Stimulated activated CD8-positive, alpha-beta memory T cell treated with anti-CD3 and anti-CD28 coated beads, Interleukin-15, amount 100 ng/mL, for 1 hour (primary cell): ENCODE data around the gene TBXA2R.
"Not testable (repeated sequence)": the region's sequence is repeated elsewhere in the genome, so short reads cannot be mapped to it uniquely, and the experiment has no call there.

Experiments used
- DNase-seq: peaks from one replicate; pipeline ENCODE4 v3.0.0-alpha.2; 2020; ENCODE audit warnings: low read depth

TBXA2R gene

GRCh38 chr19:3605361-3605760, 1.3 kb downstream of the TBXA2R start:
- DNase-seq, result no peak

GRCh38 chr19:3604987-3605343, 1.7 kb downstream of the TBXA2R start:
- no peak for DNase-seq

- DNase-seq, result no peak
Observed at GRCh38 chr19:3604227-3604986, 2.3 kb downstream of the TBXA2R start.

- no peak for DNase-seq
Observed at GRCh38 chr19:3603121-3603811, 3.4 kb downstream of the TBXA2R start.

GRCh38 chr19:3601021-3601420, 5.7 kb downstream of the TBXA2R start:
- DNase-seq, result no peak

DNA sequence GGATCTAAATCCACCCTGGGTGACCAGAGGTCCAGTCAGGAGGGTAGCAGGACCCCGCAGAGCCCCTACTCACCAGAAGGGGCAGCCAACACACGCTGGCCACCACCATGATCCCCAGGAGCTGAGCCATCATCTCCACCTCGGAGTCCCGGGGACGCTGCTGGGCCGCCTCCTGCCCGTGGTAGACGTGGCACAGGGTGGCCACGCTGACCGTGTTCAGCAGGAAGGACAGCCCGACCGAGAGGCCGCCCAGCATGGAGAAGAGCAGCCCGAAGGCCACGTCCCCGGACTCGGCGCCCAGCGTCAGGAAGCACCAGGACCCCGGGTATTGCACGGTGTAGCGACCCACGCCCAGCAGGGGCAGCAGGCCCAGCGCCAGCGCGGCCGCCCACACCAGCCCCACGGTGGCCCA, 6.9 kb downstream of the TBXA2R start:
- DNase-seq, result no peak

GRCh38 chr19:3595521-3596061, 11.1 kb downstream of the TBXA2R start:
- DNase-seq, result no peak

GRCh38 chr19:3593156-3593555, 13.5 kb downstream of the TBXA2R start:
- DNase-seq, result no peak

DNA sequence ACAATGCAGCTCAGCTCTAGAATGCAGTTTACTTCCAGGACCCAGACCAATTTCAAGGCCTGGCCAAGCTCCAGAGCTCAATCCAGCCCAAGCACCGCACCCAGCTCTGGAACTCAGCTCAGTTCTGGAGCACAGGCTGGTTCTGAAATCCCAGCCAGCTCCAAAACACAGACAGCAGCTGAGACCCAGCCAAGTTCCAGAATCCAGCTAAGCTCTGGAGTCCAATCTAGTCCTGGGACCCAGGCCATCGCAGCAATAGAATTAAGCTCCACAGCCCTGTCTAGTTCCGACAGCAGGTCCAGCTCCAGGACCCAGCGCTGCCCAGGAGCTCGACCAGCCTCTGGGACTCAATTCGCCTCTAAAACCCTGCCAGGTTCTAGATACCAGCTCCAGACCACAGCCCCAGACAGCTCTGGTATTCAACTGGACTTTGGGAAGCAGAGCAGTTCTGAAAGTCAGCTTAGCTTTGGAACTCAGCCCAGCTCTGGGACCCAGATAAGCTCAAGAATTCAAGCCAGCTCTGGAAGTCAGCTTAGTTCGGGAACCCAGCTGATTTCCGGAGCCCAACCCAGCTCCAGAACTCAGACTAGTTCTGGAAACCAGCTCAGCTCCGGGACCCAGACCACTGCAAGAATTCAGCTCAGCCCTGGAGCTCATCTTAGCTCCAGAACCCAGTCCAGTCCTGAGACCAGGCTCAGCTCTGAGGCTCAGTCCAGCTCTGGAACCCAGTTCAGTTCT, 14.6 kb downstream of the TBXA2R start:
- no peak for DNase-seq

DNA sequence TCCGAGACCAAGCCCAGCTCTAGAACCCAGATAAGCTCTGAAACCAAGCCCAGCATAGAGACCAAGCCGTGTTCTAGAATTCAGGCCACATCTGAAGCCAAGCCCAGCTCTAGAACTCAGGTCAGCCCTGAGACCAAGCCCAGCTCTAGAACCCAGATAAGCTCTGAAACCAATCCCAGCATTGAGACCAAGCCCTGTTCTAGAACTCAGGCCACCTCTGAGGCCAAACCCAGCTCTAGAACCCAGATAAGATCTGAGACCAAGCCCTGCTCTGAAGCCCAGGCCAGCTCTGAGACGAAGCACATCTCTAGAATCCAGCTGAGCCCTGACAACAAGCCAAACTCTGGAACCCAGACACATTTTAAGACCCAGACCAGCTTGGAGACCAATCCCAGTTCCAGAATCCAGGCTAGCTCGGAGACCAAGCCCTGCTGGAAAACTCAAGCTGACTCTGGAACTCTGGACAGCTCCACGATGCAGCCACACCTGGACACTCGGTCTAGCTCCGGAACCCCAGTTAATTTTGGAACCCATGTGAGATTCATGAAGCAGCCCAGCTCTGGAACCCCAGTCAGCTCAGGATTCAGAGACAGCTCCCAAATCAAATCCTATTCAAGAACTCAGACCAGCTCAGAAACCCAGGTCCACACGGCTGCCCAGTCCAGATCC, 15.6 kb downstream of the TBXA2R start:
- DNase-seq, result no peak

- no peak for DNase-seq
Observed at GRCh38 chr19:3589949-3590348, 16.7 kb downstream of the TBXA2R start.

- no peak for DNase-seq
Observed at GRCh38 chr19:3589439-3589838, 17.2 kb downstream of the TBXA2R start.

GRCh38 chr19:3586707-3587346, 19.8 kb downstream of the TBXA2R start:
- no peak for DNase-seq

DNA sequence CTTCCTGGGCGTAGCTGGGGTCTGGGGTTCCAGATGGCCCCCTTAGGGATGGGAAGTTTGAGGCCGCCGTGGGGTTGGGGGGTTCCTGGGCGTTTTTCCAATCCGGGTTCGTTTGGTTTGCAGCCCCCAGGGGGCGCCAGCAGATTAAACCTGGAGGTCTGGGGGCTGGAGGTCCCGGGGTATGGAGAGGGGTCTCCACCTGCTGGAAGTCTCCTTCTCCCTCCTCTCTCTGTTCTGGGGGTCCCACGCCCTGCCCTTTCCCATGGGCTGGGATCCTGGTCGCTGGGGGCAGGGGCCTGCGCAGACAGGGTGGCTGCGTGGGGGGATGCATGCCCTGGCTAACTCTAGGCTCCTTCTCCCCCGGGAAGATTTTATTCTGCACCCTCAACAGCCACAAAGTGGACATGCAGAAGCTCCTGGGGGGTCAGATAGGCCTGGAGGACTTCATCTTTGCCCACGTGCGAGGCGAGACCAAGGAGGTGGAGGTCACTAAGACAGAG, 20.5 kb downstream of the TBXA2R start:
- no peak for DNase-seq

DNA sequence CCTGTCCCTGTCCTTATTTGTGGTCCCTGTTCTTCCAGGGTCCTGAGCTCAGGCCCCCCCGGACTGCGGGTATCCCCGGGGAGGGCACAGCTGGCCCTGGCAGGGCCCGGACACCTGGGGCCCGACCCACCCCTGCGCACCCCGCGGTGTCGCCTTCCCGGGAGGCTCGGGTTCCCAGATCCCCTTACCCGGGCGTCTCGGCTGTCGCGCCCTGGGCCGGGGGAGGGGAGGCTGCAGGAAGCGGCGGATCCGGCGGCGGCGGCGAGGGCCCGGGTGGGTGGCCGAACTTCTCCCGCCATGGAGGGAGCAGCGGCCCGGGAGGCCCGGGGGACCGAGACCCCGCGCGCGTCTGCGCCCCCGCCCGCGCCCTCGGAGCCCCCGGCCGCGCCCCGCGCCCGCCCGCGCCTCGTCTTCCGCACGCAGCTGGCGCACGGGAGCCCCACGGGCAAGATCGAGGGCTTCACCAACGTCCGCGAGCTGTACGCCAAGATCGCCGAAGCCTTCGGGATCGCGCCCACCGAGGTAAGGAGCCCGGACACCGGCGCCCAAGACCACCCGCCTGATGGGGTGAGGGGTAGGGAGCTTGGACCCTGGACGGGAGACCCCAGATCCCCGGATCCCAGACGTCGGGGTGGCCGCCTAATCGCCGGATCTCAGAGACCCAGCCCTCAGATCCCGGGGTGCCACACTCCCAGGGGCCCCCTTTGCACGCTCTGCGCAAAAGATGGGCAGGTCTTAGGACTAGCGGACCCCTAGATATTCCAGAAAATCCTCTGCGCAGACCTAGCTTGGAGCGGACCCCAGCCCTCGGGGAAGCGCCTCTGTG, 21.2 kb downstream of the TBXA2R start, which contains the start of gene GIPC3:
TSS of gene GIPC3 (plus strand) at position 178 of the 826 bp plus-strand sequence. CDS start at position 298, 120 bp downstream.
- no peak for DNase-seq

GRCh38 chr19:3584036-3584802, 22.5 kb downstream of the TBXA2R start:
- not testable (repeated sequence) for DNase-seq

DNA sequence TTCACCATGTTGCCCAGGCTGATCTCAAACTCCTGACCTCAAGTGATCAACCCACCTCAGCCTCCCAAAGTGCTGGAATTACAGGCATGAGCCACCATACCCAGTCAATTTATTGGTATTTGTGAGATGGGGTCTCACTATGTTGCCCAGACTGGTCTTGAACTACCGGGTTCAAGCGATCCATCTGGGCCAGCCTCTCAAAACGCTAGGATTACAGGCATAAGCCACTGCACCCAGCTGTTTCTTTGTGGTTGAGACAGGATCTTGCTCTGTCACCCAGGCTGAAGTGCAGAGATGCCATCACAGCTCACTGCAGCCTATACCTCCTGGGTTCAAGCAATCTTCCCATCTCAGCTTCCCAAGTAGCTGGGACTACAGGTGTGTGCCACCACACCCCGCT, 24.9 kb downstream of the TBXA2R start:
- not testable (repeated sequence) for DNase-seq

GRCh38 chr19:3580156-3580934, 26.3 kb downstream of the TBXA2R start:
- no peak for DNase-seq

DNA sequence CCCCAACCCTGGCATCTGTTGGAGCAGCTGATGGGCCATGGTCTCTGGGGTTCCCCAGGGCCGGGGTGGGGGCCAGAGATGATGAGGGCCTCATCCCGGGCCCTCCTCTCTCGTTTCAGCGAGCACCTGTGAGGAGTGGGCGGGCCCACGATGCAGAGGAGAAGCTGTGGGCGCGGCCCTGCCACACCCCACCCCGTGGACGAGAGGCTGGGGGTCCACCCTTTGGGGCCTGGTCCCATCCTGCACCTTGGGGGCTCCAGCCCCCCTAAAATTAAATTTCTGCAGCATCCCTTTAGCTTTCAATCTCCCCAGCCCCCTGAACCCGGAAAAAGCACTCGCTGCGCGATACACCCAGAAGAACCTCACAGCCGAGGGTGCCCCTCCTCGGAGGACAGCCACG, 28.3 kb downstream of the TBXA2R start:
- no peak for DNase-seq
